Glomerular visceral epithelial cell (primary cell): ENCODE results near the gene PIPOX.
A peak's percentile ranks its signal among the peaks of the same experiment; 100 is the strongest.
"Not testable (repeated sequence)": the region's sequence is repeated elsewhere in the genome, so short reads cannot be mapped to it uniquely, and the experiment has no call there.

ENCODE experiments used
- DNase-seq: peaks from one replicate; pipeline ENCODE4 v3.0.0-alpha.2; 2016; ENCODE audit errors: extremely low spot score

The PIPOX gene

GRCh38 chr17:29076087-29076486, 33.1 kb downstream of the PIPOX start:
- DNase-seq = no peak

GRCh38 chr17:29076722-29077121, 33.8 kb downstream of the PIPOX start:
- no peak for DNase-seq

- no peak for DNase-seq
Observed at GRCh38 chr17:29077320-29077719, 34.4 kb downstream of the PIPOX start.

GRCh38 chr17:29078183-29079045, 35.5 kb downstream of the PIPOX start:
- DNase-seq = peak; percentile 31

- DNase-seq = no peak
Observed at GRCh38 chr17:29079433-29079832, 36.5 kb downstream of the PIPOX start.

GRCh38 chr17:29079887-29080286, 36.9 kb downstream of the PIPOX start:
- no peak for DNase-seq

- no peak for DNase-seq
Observed at GRCh38 chr17:29080323-29080722, 37.4 kb downstream of the PIPOX start.

- DNase-seq = no peak
Observed at GRCh38 chr17:29080965-29081364, 38.0 kb downstream of the PIPOX start.

GRCh38 chr17:29084541-29085146, 41.7 kb downstream of the PIPOX start:
- DNase-seq = no peak

GRCh38 chr17:29085223-29085622, 42.3 kb downstream of the PIPOX start:
- DNase-seq = no peak

GRCh38 chr17:29086628-29087332, 43.8 kb downstream of the PIPOX start:
- DNase-seq = no peak

- DNase-seq = not testable (repeated sequence)
Observed at GRCh38 chr17:29088782-29089181, 45.8 kb downstream of the PIPOX start.

GRCh38 chr17:29089601-29090044, 46.7 kb downstream of the PIPOX start:
- DNase-seq = no peak

GRCh38 chr17:29090108-29090507, 47.2 kb downstream of the PIPOX start:
- no peak for DNase-seq

GRCh38 chr17:29090750-29091605, 48.0 kb downstream of the PIPOX start:
- DNase-seq = no peak

- no peak for DNase-seq
Observed at GRCh38 chr17:29091606-29092289, 48.8 kb downstream of the PIPOX start.

GRCh38 chr17:29093090-29093871, 50.3 kb downstream of the PIPOX start:
- no peak for DNase-seq

GRCh38 chr17:29094101-29094708, 51.3 kb downstream of the PIPOX start:
- no peak for DNase-seq

GRCh38 chr17:29095439-29095838, 52.5 kb downstream of the PIPOX start:
- DNase-seq = no peak

GRCh38 chr17:29096094-29096493, 53.2 kb downstream of the PIPOX start:
- no peak for DNase-seq
